Psoas muscle (tissue), 8 donors: ENCODE measurements around the gene AATK. TPM values are rescaled to one million over a fixed set of nuclear protein-coding genes. Genes with fewer than 3 reads are reported as not detected.

ENCODE experiments used
- ATAC-seq, 4 donors: fragments of 200-7000 bp; cut with Tn5 transposase; one replicate each; pipeline ENCODE4 v1.9.1; 2020; ENCODE audit warnings: moderate library complexity in 3 of 4, mild to moderate bottlenecking in 2 of 4
- DNase-seq, 2 donors: peaks; one replicate each; pipeline ENCODE4 v3.0.0-alpha.2; 2020
- H3K27ac ChIP-seq: fragments of 200-600 bp; one replicate; pipeline ENCODE4 v1.8.0; 2022
- H3K27me3 ChIP-seq, 3 donors: fragments of 200-600 bp in 1 of 3; one replicate each; pipeline versions ENCODE4 v1.6.1 to v1.8.0; 2013 to 2022; ENCODE audit warnings: low read length in 2 of 3, mild to moderate bottlenecking in 2 of 3, moderate library complexity in 1 of 3; ENCODE audit not compliant: insufficient read depth in 3 of 3
- H3K36me3 ChIP-seq, 2 donors: fragments of 200-600 bp in 1 of 2; one replicate each; pipeline versions ENCODE4 v1.6.1 to v1.8.0; 2013 to 2022; ENCODE audit warnings: low read depth in 1 of 2, mild to moderate bottlenecking in 1 of 2, moderate library complexity in 1 of 2; ENCODE audit not compliant: insufficient read depth in 1 of 2
- H3K4me1 ChIP-seq: fragments of 200-600 bp; one replicate; pipeline ENCODE4 v1.8.0; 2022
- H3K4me3 ChIP-seq: fragments of 200-600 bp; one replicate; pipeline ENCODE4 v1.8.0; 2022; ENCODE audit warnings: mild to moderate bottlenecking
- H3K9me3 ChIP-seq: fragments of 200-600 bp; one replicate; pipeline ENCODE4 v1.8.0; 2022
- WGBS, 3 donors: extraction: QIAGEN DNeasy Blood & Tissue Kit; methylation state at CpG; one replicate each; pipeline versions ENCODE4 v1.1.6 to v1.1.7; 2013; 5-methylcytosine and 5-hydroxymethylcytosine counted together
- intact Hi-C, 2 donors: fragments of 100-400 bp; cut with DNase I; formaldehyde crosslinking; loops; one replicate each; pipeline versions ENCODE4 v1.11.0 to v1.14.2; 2022
- polyA plus RNA-seq, 3 donors: library from polyadenylated mRNA; stranded (reverse); fragments of 200-250 nt; gene quantifications; one replicate each; pipeline ENCODE4 v1.2.3, GENCODE V29; 2013
- total RNA-seq, 4 donors: library from RNA; stranded (reverse); fragmentation: NEBNext Ultra II Directional in 2 of 4; extraction: Animal tissue kit (Norgen Biotek cat#: 25700) in 2 of 4; gene quantifications; one replicate each; pipeline versions ENCODE4 v1.2.1 to v1.2.4, GENCODE V29; 2021 to 2023
- TF ChIP-seq, protein P1 (sequence below): fragments of 200-600 bp; IDR thresholded peaks from one replicate; pipeline ENCODE4 v1.8.0; 2022; ENCODE audit warnings: antibody characterized with exemption
- donor health status: healthy with polysubstance abuse.
- donor health status: DM: no; HTN: no; CAD: no; lungs with moderate emphysema.
- donor health status: Bipolar disorder and iron deficiency.
- donor health status: healthy.
- donor health status: DM: yes; HTN: yes; CAD: no.
- donor health status: DM: no; HTN: no; CAD: no.
- donor health status: DM: no; HTN: no; CAD: no.
- donor health status: DM: yes; HTN: yes; CAD: no.

Gene AATK
- total and polyA plus RNA-seq, 7 donors: 0.21 to 1.8 (median 1.0) TPM

DNA sequence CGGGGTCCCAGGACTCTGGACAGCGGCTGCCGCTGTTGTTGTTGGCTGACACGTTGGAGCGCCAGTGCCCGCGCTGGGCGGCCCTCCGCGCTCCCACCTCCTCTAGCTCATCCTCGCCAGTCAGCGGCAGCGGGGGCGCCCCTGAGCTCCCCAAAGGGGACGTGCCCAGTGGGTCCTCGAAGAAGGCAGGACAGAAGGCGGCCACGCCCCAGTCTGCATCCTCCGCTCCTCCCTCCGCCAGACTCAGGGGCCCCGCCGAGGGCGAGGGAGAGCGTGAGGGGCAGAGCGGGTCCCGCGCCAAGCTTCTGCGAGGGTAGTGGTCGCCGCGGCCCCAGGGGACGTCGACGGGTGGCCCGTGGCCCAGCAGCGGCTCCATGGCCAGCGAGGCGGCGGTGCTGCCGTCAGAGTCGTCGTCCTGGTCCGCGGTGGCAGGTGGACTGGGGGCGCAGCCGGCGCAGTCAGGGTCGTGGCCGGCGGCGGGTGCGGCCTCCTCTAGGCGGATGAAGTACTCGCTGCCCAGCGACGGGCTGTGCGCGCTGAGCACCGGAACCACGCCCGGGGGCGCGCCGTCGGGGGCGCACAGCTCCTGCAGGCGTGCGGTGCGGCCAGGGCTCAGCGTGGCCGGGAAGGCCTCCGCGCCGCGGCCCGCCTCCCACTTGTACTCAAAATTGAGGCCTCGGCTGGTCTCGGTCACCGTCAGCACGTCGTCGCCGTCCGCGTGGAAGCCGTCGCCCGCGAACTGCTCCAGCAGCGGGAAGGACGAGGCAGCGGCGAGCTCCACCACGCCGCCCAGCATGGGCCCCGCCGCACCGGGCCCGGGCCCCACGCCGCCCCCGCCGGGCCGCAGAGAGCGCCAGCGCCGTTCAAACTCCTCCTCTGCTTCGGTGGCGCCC is 43.9 kb downstream of the AATK start:
- intact Hi-C loops: no loop called here
- TF ChIP-seq, protein P1, sequence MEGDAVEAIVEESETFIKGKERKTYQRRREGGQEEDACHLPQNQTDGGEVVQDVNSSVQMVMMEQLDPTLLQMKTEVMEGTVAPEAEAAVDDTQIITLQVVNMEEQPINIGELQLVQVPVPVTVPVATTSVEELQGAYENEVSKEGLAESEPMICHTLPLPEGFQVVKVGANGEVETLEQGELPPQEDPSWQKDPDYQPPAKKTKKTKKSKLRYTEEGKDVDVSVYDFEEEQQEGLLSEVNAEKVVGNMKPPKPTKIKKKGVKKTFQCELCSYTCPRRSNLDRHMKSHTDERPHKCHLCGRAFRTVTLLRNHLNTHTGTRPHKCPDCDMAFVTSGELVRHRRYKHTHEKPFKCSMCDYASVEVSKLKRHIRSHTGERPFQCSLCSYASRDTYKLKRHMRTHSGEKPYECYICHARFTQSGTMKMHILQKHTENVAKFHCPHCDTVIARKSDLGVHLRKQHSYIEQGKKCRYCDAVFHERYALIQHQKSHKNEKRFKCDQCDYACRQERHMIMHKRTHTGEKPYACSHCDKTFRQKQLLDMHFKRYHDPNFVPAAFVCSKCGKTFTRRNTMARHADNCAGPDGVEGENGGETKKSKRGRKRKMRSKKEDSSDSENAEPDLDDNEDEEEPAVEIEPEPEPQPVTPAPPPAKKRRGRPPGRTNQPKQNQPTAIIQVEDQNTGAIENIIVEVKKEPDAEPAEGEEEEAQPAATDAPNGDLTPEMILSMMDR: no peak
- H3K4me1 ChIP-seq: no peaks in the 10 kb centered on the region
- H3K27me3 ChIP-seq: peaks cover 0 to 5% (median 0%) of the 10 kb centered on the region in 3 donors
- H3K9me3 ChIP-seq: no peaks in the 10 kb centered on the region
- H3K4me3 ChIP-seq: no peak overlapping the region
- ATAC-seq (no peak), DNase-seq (no peak)
- no peak overlapping the region for H3K27ac ChIP-seq
- 62 to 75% (median 66%) methylated on average over 76 to 109 of the region's 109 CpGs for WGBS, 3 donors
- no peaks in the 10 kb centered on the region for H3K36me3 ChIP-seq

DNA sequence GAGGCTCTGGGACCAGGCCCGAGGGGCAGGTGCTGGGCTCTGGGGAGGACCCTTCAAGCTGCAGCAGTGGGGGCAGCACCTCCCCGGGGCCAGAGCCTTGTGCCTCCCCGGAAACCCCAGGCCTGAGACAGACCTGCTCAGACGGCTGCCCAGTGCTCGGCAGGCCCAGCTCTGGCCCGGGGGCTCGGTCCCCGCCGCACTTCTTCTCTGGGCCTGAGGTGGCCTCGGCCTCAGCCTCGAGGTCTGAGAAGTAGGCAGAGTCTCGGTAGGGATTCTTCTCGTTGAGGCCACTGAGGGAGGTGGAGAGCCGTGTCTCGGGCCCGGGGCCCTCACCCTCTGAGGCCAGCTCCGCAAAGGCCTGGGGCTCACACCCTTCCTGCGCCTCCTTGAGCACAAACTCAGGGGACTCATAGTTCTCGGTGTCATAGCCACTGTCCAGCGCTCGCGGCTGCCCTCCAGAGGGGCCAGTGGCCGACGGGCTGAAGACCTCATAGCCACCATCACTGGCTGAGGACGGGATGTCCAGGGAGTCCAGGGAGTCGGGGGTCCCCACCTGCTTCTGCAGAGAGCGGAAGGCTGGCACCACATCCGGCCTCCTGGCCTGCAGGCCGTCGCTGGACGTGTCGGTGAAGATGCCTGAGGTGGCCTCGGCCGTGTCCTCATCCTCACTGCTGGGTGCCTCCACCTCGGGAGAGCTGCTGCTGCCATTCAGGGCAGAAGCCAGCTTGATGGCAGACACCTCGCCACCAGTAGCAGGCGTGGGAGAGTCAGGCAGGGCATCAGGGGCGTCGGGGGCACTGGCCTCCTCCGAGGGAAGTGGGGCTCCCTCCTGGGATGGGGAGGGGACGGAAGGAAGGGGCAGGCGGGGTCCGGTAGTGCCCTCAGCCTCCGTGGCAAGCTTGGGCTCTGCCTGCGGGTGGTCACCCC is 45.1 kb downstream of the AATK start:
- intact Hi-C loops: no loop called here
- TF ChIP-seq, protein P1: no peak
- Histone ChIP-seq H3K27me3 (peaks cover 0 to 5% (median 0%) of the 10 kb centered on the region in 3 donors), H3K9me3 (no peaks in the 10 kb centered on the region), H3K27ac (no peak overlapping the region), H3K36me3 (no peaks in the 10 kb centered on the region), H3K4me3 (no peak overlapping the region), H3K4me1 (no peaks in the 10 kb centered on the region)
- no peak for DNase-seq
- 72 to 82% (median 81%) methylated on average over 39 to 45 of the region's 45 CpGs for WGBS, 3 donors
- no peak for ATAC-seq

DNA sequence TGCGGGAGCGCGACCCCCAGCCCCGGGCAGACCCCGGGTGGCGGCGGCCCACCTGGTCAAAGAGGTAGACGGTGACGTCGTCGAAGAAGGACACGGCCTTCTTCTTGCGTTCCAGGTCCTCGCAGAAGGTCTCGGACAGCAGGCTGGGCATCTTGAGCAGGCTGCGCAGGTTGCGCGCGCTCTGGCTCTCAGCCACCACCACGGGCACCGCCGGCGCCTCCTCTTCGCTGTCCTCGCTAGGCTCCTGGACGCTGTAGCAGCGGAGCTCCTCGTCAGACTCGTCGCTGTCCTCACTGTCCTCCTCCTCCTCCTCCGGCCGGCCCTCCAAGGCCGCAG is 45.9 kb downstream of the AATK start:
- ATAC-seq (no peak), DNase-seq (no peak)
- peaks cover 0 to 5% (median 0%) of the 10 kb centered on the region in 3 donors for H3K27me3 ChIP-seq
- WGBS, 3 donors: 78 to 82% (median 81%) methylated on average over 30 to 33 of the region's 33 CpGs
- H3K4me1 ChIP-seq: no peaks in the 10 kb centered on the region
- H3K27ac ChIP-seq: no peak overlapping the region
- H3K36me3 ChIP-seq: no peaks in the 10 kb centered on the region
- TF ChIP-seq, protein P1: no peak
- H3K4me3 ChIP-seq: no peak overlapping the region
- intact Hi-C loops: no loop called here
- H3K9me3 ChIP-seq: no peaks in the 10 kb centered on the region

DNA sequence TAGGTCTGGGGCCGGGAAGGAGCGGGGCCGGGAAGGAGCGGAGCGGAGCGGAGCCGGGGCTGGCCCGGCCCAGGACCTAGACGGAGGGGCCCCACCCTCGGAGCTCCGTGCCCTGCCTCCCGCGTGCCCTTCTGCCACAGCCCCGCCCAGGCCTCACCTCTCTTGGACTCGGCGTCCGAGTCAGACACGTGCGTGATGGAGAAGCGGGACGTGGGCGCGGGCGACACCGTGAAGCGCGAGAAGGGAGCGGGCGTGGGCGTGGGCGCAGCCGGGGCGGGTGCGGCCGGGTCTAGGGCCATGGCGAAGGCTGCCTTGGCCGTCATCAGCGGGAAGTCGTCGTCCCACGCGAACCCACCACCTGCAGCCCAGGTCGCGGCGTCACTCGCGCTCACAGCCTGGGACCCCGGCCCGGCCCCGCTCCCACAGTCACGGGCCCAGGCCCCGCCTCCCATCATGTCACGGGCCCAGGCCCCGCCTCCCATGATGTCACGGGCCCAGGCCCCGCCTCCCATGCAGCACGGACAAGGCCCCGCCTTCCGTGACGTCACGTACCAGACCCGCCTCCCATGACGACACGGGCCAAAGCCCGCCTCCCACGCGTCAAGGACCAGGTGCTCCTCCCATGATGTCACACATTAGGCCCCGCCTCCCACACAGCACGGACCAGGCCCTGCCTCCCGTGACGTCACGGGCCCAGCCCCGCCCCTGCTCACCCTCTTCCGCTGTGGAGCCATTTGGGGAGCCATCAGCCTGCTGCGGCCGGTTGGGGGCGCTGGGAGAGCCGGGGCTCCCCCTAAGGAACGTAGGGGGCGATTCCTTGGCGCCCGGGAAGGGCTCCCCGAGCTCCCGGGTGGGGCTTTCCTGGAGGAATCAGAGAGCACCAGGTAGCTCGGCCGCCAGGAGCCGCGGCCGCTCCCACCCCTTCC is 46.5 kb downstream of the AATK start:
- Histone ChIP-seq H3K27ac (no peak overlapping the region), H3K36me3 (no peaks in the 10 kb centered on the region), H3K4me3 (peak overlapping the region; percentile 46), H3K9me3 (no peaks in the 10 kb centered on the region), H3K4me1 (no peaks in the 10 kb centered on the region), H3K27me3 (peaks cover 0 to 5% (median 0%) of the 10 kb centered on the region in 3 donors)
- ATAC-seq (peak; percentile 34 to 63 (median 54)), DNase-seq (peak; percentile 81 to 86)
- intact Hi-C loops: no loop called here
- TF ChIP-seq, protein P1: no peak
- 42 to 56% (median 51%) methylated on average over 75 to 89 of the region's 89 CpGs for WGBS, 3 donors
